ENCODE results near the gene RRP1. TPM values are rescaled to one million over a fixed set of nuclear protein-coding genes. Genes with fewer than 3 reads are reported as not detected.

Gene RRP1
- total RNA-seq, 4 donors from 2014 or later = 19.5 to 43.2 (median 25.5) TPM

DNA sequence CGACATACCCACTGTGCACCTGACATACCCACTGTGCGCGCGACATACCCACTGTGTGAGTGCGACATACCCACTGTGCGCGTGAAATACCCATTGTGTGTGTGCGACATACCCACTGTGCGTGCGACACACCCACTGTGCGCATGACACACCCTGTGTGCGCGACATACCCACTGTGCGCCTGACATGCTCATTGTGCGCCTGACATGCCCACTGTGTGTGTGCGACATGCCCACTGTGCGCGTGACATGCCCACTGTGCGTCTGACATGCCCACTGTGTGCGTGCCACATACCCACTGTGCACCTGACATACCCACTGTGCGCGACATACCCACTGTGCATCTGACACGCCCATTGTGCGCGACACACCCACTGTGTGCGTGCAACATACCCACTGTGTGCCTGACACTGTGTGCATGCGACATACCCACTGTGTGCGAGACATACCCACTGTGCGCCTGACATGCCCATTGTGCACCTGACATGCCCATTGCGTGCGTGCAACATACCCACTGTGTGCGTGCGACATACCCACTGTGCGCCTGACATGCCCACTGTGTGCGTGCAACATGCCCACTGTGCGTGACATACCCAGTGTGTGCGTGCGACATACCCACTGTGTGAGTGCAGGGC lies 2.5 kb upstream of the RRP1 start:
- 89 to 94% methylated on average over 33 to 38 of the region's 38 CpGs for WGBS, 2 donors
- no peak overlapping the region for H3K4me3 ChIP-seq (ENCODE audit: low read depth, poor library complexity, severe bottlenecking)
- TF ChIP-seq, protein P1, sequence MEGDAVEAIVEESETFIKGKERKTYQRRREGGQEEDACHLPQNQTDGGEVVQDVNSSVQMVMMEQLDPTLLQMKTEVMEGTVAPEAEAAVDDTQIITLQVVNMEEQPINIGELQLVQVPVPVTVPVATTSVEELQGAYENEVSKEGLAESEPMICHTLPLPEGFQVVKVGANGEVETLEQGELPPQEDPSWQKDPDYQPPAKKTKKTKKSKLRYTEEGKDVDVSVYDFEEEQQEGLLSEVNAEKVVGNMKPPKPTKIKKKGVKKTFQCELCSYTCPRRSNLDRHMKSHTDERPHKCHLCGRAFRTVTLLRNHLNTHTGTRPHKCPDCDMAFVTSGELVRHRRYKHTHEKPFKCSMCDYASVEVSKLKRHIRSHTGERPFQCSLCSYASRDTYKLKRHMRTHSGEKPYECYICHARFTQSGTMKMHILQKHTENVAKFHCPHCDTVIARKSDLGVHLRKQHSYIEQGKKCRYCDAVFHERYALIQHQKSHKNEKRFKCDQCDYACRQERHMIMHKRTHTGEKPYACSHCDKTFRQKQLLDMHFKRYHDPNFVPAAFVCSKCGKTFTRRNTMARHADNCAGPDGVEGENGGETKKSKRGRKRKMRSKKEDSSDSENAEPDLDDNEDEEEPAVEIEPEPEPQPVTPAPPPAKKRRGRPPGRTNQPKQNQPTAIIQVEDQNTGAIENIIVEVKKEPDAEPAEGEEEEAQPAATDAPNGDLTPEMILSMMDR (IDR thresholded peaks at IDR 0.05) = no peak
- no peak for TF ChIP-seq POLR2A (IDR thresholded peaks at IDR 0.05)
- intact Hi-C loops (cut with DNase I; ENCODE audit: low total_unique reads) = loop anchor here (10.0 kb wide), 1 partner anchor 122 kb away; no protein-coding TSS in a partner anchor
- DNase-seq (ENCODE audit: low spot score in 2 of 2) = no peak

DNA sequence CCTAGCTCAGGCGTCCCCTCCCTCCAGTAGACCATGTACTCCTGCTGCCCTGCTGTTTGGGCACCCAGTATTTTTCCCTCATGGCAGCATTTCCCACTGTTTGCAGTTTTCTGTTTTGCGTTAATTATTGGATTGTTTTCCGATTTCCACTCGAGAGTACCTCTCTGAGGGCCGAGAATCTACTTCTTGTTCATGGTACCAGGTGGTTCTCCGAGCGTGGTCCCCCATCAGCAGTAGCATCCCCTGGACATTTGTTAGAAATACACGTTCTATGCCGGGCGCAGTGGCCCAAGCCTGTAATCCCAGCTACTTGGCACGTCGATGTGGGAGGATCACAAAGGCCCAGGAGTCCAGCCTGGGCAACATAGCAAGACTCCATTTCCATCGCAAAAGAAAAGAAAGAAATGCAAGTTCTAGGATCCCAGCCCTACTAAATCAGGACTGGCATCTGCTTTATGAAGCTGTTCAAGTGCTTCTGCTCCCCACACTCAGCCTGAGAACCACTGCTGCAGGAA lies 690 bp downstream of the RRP1 start:
- no peak for TF ChIP-seq POLR2A (IDR thresholded peaks at IDR 0.05)
- TF ChIP-seq, protein P1 (IDR thresholded peaks at IDR 0.05) = no peak
- WGBS, 2 donors = 8% methylated on average over 13 of the region's 13 CpGs
- H3K4me3 ChIP-seq (ENCODE audit: low read depth, poor library complexity, severe bottlenecking) = peak overlapping the region; percentile 77
- DNase-seq (ENCODE audit: low spot score in 2 of 2) = no peak
- intact Hi-C loops (cut with DNase I; ENCODE audit: low total_unique reads) = no loop called here

DNA sequence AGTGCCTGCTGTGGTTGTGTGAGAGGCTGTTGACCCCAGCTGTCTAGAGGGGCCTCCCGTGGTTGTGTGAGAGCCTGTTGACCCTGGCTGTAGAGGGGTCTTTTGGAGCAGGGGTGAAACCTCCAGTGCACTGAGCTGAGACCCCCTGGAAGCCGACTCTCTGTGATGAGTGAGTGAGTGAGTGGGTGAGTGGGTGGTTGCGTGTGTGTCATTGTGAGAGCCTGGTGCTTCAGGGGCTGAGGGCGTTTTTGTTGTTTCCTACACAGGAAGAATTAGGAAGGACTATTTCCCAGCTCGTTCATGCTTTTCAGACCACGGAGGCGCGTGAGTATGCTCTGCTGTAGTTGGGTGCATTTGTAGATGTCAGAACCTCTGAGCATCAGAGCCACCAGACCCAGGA lies 3.0 kb downstream of the RRP1 start:
- intact Hi-C loops (cut with DNase I; ENCODE audit: low total_unique reads) = no loop called here
- TF ChIP-seq POLR2A (IDR thresholded peaks at IDR 0.05) = no peak
- TF ChIP-seq, protein P1 (IDR thresholded peaks at IDR 0.05) = no peak
- whole genome bisulfite sequencing, 2 donors = 90 to 93% methylated on average over 8 of the region's 8 CpGs
- no peak overlapping the region for H3K4me3 ChIP-seq (ENCODE audit: low read depth, poor library complexity, severe bottlenecking)
- DNase-seq (ENCODE audit: low spot score in 2 of 2) = no peak

DNA sequence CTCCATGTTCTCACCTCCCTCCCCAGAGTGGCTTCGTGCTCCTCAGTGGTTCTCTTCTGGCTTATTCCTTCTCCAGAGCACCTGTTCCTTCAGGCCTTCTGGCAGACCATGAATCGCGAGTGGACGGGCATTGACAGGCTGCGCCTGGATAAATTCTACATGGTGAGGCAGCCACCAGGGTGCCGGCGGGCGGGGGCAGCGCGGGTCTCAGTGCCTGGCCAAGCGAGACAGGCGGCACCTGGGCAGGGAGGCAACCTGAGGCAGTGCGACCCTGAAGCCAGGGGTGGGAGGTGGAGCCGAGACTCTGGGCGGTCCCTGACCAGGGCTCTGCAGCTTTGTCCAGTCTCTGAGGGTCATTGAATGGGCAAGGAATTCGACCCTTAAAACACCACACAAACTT lies 3.9 kb downstream of the RRP1 start:
- no peak for DNase-seq (ENCODE audit: low spot score in 2 of 2)
- no peak for TF ChIP-seq POLR2A (IDR thresholded peaks at IDR 0.05)
- TF ChIP-seq, protein P1 (IDR thresholded peaks at IDR 0.05) = no peak
- intact Hi-C loops (cut with DNase I; ENCODE audit: low total_unique reads) = no loop called here
- WGBS, 2 donors = 93 to 98% methylated on average over 16 of the region's 16 CpGs
- no peak overlapping the region for H3K4me3 ChIP-seq (ENCODE audit: low read depth, poor library complexity, severe bottlenecking)

DNA sequence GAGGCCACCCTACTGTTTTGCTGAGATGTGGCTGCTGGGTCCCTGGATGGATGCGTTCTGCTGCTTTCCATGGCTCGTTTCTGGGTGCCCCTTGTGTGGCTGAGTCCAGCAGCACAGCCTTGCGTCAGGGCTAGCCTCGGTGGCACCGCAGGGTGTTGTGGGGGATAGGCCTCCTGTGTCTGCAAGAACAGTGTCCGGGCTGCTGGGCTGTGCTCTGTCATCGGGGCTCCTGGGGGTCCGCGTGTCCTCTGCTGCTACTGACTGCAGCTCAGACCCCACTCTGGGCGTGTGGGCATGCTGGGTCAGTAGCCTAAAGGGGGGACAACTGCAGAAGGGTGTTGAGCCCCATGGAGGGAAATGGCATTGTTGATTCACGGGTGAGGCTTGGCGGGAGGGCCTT lies 4.9 kb downstream of the RRP1 start:
- WGBS, 2 donors = 96 to 97% methylated on average over 3 to 12 of the region's 12 CpGs
- no peak for DNase-seq (ENCODE audit: low spot score in 2 of 2)
- no peak for TF ChIP-seq POLR2A (IDR thresholded peaks at IDR 0.05)
- TF ChIP-seq, protein P1 (IDR thresholded peaks at IDR 0.05) = no peak
- H3K4me3 ChIP-seq (ENCODE audit: low read depth, poor library complexity, severe bottlenecking) = no peak overlapping the region
- intact Hi-C loops (cut with DNase I; ENCODE audit: low total_unique reads) = no loop called here

DNA sequence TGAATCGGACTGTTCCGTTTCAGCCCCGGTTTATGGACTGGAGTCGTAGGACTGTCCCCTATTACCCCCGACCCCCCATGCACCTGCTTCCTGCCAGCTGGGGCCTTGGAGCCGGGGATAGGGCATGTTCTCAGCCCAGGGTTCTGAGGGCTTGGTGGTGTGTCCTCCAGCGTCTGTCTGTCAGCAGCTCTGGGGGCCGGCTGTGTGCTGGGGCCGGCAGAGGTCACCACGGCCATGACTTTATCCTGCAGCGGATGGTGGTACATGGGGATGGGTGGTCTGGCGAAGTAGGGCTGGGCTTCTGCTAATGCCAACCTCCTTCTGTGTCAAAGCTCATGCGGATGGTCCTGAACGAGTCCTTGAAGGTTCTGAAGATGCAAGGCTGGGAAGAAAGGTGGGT lies 5.5 kb downstream of the RRP1 start:
- DNase-seq (ENCODE audit: low spot score in 2 of 2) = no peak
- intact Hi-C loops (cut with DNase I; ENCODE audit: low total_unique reads) = no loop called here
- 91 to 95% methylated on average over 14 of the region's 14 CpGs for WGBS, 2 donors
- TF ChIP-seq, protein P1 (IDR thresholded peaks at IDR 0.05) = no peak
- no peak for TF ChIP-seq POLR2A (IDR thresholded peaks at IDR 0.05)
- H3K4me3 ChIP-seq (ENCODE audit: low read depth, poor library complexity, severe bottlenecking) = no peak overlapping the region

All from lower leg skin (tissue), 4 donors.